Suppressor macrophage (primary cell): ENCODE results near the gene SCNN1A.

Source experiments
- DNase-seq, 4 experiments: peaks; one replicate each; pipeline ENCODE4 v3.0.0-alpha.2; 2020 to 2022

SCNN1A gene

DNA sequence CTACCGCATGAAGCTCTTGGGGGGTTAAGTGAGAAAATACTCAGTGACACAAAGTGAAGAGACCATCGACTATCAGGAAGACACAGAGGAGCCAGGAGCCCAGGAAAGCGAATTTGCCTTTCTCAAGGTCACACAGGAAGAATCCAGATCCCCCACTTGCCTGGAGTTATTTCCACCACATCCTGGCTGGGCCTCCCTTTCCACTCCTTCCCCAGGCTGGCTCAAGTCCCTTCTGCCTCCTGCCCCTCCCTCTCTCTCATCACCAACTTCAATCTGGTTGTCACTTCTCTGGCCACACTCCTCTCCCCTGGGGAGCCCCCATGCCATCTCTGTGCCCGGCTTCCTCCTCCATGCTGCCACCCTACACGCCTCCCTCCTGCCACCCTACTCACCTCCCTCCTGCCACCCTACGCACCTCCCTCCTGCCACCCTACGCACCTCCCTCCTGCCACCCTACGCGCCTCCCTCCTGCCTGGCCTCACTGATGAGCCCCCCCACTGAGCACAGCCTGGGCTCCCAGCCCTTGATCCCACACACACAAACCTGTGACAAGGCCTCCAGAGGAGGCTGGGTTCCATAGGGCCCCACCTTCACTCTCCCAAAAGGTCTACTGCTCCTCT is 6.3 kb downstream of the SCNN1A start:
- DNase-seq = no peak

DNA sequence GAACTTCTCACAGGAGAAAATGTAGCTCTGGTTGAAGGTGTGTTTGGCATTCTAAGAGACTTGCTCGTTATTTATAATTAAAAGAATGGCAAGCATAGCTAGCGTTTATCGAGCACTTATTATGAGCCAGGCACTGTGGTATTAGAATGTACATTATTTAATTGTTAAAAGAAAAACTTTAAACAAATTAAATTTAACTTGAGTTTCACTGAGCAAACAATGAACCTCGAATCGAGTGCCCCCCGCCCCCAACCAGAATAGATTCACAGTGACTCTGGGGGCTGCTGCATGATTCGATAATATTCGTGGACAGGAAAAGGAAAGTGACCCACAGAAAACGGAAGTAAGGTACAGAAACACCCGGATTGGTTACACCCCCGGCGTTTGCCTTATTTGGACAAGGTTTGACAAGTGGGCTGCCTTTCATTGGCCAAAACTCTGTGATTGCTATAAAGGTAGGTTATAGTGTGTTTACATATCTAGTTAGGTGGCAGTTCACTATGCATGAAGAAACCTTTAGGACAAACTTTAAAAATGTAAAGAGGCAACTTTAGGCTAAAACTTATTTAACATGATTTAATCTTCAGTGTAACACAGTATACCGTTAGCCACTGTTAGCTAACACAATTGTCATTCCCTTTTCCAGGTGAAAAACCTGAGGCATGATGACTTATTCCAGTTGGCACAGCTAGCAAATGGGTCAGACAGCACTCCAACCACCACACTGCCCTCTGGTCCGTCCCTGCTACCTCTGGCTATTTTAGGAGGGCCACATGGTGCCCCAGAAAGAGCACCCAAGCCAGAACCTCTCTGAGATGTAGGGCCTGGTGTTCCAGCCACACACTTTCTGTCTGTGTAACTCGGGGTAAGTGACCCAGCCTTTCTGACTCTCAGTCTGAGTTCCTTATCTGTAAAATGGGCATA is 7.1 kb downstream of the SCNN1A start:
- peak; percentile 61 to 72 (median 70) for DNase-seq

DNA sequence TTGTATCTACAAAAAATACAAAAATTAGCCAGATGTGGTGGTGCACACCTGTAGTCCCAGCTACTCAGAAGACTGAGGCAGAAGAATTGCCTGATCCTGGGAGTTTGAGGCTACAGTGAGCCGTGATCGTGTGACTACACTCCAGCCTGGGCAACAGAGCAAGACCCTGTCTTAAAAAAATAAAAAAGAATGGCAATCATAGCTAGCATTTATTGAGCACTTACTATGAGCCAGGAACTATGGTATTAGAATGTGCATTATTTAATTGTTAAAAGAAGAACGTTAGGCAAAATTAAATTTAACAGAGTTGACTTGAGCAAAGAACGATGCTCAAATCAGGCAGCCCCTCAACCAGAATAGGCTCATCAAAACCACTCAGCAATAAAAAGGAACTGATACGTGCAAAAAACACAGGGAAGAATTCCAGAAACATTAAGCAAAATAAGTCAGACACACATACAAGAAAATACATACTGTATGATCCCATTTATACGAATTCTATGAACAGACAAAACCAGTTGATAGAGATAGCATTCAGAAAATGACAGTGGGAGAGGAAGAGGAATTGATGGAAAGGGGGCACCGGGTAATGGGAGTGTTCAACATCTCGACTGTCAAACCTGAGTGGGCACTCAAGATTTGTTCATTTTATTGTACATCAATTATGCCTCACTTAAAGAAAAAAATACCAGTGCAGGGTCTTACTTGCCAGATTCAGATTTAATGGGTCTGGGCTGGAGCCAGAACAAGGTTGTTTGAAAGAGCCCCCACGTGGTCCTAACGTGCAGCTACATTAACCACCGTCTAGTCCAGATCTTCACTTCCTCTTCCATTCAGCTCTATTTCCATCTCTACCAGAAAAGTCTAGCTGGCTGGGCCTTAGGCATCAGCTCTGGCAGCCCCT is 8.0 kb downstream of the SCNN1A start:
- DNase-seq = peak; percentile 61 to 82 (median 77)

DNA sequence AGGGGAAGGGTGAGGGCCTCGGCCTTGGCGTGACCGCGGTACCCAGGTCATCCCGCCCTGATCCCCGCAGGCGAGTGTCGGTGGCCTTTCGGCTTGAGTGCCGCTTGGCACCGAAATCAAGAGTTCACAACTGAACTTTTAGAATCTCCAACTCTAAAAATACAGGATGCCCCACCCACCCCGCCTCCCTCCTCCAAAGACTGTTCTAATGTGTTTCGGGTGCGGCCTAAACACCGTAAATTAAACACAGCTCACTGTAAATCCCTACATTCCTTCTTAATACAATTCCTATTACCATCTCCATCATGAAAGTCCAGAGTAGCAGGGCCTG is 11.4 kb downstream of the SCNN1A start:
- DNase-seq = no peak

DNA sequence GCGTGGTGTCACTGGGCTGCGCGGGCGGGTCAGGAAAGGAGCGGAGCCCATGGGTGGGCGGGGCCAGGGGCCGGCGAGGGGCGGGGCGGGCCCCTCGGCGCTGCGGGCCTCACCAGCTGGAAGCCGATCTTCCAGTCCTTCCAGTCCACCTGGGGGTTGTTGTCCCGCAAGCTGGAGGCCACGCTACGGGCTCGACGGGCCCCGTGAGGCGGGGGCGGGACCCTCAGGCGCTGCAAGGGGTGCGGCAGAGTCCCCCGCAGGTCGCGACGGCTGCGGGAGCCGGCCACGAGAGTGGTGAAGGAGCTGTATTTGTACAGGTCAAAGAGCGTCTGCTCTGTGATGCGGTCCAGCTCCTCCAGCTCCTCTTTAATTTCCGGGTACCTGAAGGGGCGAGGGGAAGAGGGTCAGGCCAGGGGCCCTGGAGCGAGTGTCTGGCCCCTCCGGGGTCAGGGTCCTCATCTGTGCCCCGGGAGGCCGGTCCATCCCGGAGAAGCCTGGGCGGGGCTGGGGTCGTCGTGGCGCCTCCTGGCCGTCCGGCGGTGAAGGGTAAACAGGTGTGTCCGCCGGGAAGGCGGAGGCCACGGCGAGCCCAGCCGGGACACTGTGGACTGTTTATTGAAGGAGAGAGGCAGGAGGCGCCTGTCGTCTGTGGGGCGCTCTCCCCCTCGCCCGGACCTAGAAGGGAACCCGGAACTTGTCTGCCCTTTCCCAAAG is 11.9 kb downstream of the SCNN1A start:
- DNase-seq = peak; percentile 84 to 95 (median 90)

DNA sequence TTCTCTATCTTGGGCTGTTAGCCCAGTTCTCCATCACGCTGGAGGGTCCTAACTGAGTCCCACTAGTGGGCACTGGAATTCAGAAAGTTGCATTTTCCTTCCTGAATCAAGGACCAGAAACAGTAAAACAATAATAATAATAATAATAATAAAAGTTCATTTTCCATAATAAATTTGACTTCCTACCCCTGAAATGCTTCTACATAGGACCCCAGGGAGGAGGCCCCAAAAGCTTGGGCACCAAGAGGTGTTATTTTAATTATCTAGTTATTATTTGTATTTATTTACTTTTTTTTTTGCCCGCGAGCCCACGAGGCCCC is 12.4 kb downstream of the SCNN1A start:
- no peak for DNase-seq

DNA sequence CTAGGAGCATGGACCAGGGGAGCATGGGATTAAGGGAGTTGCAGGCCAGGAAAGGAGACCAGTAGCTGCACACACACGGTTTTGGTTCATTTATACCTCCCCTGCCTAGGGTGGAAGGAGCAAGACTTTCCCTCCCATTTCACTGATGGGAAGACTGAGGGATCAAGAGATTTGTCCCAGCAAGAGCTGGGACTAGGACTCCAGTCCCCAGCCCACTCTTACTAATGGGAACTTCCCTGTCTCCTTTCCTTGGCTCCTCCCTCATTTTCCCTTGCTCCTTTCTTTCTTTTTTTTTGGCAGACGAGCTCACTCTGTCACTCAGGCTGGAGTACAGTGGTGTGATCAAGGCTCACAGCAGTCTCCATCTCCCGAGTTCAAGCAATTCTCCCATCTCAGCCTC is 13.0 kb downstream of the SCNN1A start:
- peak in 1 of 4 experiments; percentile 12 for DNase-seq

DNA sequence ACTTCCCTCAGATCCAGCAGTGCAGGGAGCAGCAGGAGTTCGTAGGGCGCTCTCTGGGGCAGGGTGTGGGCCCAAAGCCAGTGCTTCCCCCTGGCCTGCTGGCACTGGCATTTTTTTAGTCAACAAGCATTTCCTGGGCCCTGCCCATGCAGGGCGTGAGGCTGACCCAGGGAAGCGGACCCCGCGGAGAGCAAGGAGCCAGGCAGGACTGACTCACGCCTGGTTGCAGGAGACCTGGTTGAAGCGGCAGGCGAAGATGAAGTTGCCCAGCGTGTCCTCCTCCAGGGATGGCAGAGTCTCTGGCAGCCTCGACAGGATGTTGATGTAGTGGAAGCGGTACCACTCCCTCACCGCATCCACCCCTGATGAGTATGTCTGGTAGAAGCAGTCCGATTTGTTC is 13.5 kb downstream of the SCNN1A start:
- peak; percentile 69 to 77 (median 72) for DNase-seq

DNA sequence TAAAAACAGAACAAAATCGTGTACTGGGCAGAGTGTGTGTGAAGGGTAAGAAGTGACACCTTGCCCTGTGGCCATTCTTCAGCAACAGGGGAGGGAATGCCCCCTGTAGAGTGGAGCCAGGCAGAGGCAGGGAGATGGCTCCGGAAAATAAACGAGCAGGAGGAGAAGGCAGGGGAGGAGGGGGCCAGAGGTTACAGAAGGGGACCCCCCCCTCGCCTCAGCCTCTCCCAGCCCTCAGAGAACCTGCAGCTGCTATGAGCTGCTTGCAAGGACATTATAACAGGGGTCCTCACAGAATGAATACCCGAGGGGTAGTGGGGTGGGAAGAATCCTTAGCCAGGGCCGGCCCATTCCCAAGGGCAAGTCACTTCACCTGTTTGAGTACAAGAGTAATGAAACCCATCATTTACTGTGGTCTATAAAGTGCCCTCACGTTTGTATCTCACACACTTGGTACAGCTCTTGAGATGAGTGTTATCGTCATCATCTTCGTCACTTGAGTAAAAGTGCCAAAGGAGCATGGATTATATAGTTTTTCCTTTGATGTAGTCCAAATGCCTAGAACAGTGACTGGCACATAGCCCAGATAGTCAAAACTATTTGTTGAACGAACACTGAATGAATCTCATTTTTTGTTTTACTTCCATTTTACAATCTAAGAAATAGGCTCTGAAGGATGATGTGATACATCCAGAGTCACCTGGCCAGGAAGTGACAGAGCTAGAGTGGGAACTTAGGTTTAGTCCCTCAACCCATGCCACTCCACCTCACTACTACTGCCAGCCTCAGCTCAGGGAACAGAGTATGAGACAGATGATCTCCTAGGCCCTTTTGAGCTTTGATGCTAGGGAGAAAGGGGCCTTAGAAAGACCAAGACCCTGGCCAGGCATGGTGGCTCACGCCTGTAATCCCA is 14.5 kb downstream of the SCNN1A start:
- no peak for DNase-seq

DNA sequence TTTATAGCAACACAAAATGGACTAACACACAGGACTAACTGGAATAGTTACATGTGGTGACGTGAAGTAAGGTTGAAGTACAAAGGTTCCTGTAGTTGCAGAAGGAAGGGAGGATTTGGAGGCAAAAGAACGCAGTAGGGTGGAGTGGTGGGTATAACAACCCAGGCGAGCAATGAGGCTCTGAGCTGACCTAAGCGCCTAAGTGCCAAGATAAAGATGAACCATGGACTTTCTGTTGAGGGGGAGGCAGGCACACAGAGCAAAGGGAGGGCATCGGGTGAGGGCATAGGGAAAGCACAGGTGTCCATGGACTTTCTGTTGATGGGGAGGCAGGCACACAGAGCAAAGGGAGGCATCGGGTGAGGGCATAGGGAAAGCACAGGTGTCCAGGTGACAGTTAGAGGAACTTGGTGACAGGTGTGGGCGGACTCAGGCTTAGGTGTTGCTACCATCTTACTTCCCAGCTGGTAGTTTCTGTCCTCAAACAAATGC is 15.2 kb downstream of the SCNN1A start:
- DNase-seq = no peak

DNA sequence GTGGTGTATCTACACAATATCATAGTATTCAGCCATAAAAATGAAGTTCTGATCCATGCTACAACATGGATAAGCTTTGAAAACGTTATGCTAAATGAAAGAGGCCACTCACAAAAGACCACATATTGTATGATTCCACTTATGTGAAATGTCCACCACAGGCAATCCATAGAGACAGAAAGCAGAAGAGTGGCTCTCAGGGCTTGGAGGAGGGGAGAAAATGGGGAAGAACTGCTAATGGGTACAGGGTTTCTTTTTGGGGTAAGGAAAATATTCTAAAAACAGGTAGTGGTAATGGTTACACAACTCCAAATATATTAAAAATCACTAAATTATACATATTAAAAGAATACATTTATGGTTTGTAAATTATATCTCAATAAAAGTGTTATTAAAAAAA is 16.5 kb downstream of the SCNN1A start:
- peak; percentile 64 to 80 (median 74) for DNase-seq

DNA sequence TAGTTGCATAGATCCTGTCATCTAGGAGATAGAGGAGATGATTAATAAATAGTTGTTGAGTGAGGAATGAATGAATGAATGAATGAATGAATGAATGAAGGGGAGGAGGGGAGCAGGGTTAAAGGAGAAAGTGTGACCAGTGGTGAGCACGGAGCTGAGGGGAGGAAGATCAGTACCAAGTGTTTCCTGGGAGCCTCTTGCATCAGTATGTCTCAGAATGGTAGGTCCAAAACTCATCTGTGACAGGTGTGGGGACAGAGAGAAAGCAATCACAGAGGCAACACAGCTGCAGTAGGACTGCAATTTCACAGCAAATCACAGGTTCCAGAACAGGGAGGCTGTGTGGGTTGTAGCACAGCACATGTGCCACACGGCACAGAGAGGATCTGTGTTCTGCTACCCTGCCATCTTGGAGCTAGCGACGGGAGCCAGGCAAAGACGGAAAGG is 19.0 kb downstream of the SCNN1A start:
- DNase-seq = no peak

DNA sequence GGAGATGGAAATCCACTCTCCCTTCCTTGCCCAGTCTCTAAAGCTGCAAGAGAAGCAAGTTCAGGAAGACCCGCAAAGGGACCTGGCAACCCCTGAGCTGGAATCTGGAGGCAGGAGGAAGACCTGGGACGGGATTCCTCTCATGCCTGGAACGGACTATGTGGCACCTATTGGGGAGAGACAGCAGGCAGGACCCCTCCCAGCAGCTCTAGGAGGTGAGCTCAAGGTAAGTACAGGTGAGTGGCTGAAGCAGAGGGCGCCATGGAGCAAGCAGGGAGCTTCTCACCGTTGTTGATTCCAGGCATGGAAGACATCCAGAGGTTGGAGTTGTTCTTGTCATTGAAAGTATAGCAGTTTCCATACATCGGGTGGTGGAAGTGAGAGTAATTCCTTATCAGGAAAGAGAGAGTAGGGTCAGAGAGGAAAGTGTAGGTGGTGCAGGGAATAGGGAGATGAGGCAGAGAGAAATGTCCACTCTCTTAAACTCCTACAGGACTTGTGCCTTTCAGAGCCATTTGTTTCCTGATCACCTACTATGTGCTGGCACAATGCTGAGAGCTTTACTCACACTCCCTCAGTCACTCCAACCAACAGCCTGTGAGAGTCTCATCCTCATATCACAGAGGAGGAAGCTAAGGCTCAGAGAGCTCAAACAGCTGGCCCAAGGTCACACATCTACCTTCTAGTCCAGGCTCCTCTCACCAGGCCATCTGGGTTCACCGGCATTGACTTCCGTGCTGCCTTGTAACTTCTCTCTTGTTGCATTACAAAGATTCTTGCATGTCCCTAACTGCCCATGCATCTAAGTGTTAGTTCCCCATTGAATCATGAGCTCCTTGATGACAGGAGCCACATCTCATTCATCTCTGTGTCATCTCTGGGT is 19.6 kb downstream of the SCNN1A start:
- DNase-seq = peak; percentile 80 to 93 (median 86)

DNA sequence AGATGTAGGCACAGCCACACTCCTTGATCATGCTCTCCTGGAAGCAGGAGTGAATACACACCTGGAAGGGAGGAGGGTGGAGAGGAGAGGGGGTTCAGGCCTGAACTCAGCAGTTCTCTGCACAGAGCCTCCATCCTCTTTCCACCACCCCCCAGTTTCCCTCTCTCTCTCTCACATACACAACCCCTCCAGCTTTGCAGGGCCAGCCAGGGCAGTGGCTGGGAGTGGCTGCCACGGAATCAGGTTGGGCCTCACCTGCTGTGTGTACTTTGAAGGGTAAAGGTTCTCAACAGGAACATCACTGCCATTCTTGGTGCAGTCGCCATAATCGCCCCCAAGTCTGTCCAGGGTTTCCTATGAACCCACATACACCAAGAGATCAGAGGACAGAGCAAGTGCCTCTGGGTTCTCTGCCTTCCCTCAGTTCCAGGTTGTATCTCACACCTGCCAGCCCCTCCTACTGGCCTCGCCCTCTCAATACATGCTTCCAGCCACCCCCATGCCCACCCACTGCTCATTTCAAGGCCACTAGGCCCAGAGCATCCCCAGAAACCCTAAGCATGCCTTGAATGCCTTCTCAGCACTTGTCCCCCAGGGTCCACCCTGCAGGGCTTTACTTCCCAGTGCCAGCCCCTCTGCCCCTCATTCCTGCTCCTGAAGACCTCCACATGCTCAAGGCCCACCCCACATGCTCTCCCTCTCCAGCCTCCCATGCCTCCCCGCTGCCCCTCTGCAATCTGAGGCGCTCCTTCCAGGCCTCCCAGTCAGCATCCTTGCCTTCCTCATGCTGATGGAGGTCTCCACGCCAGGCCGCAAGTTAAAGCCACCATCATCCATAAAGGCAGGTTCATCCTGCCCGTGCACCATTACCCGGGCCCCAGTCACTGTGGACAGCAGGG is 20.6 kb downstream of the SCNN1A start:
- peak in 1 of 4 experiments; percentile 1 for DNase-seq

DNA sequence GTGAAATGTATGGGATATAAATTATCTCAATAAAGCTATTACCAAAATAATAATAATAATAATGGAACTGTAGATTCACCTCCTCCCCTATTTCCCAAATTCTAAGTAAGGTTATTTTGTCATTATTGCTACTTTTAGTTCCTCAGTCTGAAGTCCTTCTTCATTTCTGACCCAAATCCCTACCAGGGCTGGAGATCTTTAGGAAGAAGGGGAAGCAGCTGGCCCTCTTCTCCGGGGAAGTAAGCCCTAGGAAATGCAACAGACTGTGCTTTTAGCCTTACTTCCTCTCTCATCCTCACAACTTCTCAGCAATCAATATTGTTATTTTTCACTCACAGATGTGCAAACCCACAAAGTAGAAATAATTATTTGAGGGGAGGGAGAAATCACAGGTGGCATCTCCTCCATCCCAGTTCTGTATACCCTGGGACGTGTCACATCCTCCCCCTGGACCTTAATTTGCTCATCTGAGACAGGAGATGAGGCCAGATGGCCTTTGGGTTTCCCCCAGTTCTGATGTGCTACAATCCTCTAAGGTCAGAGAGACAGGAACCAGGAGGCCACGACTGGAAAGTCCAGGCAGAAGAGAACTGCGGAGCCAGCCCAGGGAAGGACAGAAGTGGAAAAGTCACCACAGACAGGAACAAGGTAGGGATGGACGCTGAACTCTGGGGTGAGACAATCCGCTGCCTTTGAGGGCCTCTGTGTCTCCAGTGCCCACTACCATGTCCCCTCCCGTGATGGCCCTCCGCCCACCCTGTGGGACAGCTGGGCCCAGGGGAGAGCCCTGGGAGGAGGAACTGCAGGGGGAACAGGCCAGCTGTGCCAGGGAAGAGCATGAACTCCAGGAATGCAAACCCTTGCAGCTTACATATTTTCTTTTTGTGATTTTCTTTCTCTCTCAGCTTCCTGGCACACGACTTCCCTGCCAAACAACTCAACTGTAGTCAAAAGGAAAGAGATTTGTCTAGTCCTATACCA is 22.9 kb downstream of the SCNN1A start:
- DNase-seq = peak; percentile 70 to 88 (median 83)

DNA sequence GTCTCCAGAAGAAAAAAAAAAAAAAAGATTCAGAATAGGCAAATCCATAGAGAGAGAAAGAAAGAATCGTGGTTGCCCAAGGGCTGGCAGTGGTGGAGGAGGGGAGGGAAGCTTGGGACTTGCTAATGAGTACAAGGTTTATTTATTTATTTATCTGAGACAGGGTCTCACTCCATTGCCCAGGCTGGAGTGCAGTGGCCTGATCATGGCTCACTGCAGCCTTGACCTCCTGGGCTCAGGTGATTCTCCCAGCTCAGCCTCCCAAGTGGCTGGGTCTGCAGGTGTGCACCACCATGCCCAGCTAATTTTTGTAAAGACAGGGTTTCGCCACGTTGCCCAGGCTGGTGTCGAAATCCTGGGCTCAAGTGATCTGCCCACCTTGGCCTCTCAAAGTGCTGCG is 23.7 kb downstream of the SCNN1A start:
- DNase-seq = no peak
